Measurements from ENCODE around the gene CEACAM21.

Gene CEACAM21

DNA sequence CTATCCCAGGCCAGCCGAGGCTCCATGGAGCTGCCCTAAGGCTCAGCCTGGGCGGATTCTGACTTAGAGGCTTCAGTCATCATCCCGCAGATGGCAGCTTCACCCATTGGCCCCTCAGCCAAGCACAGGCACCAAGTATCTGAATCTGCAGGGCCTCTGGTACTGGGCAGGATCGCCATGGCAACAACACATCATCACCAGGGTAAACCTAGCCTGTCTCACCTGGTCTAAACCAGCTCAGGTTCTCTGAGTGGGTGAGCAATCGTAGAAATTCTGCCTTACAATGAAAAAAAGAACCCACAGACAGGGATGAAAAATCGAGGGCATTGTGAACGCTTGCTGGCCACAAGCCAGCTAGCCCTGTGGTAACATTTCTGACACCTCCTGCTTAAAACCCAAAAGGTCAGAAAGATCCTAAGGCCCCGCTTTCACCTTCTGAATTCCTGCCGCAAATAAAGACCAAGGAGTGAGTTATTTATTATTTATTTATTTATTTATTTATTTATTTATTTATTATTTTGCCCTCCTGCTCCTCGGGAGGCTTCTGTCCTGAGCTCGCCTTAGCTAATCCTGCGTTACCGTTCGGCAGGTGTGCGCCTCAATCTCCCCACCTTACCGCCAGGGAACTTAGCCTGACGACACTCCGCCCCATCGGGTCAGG is 12.0 kb upstream of the CEACAM21 start:
- no peak overlapping the region for H3K4me2 ChIP-seq (ENCODE audit: low read length, poor library complexity, severe bottlenecking)
- H3K4me1 ChIP-seq (ENCODE audit: control insufficient read depth, insufficient read depth, low read depth, low read length) = peaks cover 4% of the 10 kb centered on the region
- no peak overlapping the region for H3K23ac ChIP-seq (ENCODE audit: low read length in 2 of 2)
- no peak overlapping the region for H2AFZ ChIP-seq (ENCODE audit: low read depth, low read length)
- WGBS = 72% methylated on average over 17 of the region's 19 CpGs
- H2BK5ac ChIP-seq (ENCODE audit: low read depth, low read length, poor library complexity, severe bottlenecking) = no peak overlapping the region
- no peak overlapping the region for H3K4me3 ChIP-seq (ENCODE audit: insufficient read depth in 1 of 2, low read depth in 1 of 2, low read length in 2 of 2)
- H3K4ac ChIP-seq (ENCODE audit: low read depth in 1 of 2, low read length in 2 of 2) = no peak overlapping the region
- no peaks in the 10 kb centered on the region for H3K36me3 ChIP-seq (ENCODE audit: control insufficient read depth in 1 of 2, insufficient read depth in 2 of 2, low read depth in 1 of 2, low read length in 2 of 2)
- H4K91ac ChIP-seq (ENCODE audit: low read length) = no peak overlapping the region
- H4K8ac ChIP-seq (ENCODE audit: low read length) = peak overlapping the region; percentile 47
- no peak overlapping the region for H3K18ac ChIP-seq (ENCODE audit: low read depth in 1 of 2, low read length in 2 of 2)
- H3K9ac ChIP-seq (ENCODE audit: low read length) = no peak overlapping the region
- H3K9me3 ChIP-seq (ENCODE audit: control insufficient read depth, low read length) = no peaks in the 10 kb centered on the region
- H2BK120ac ChIP-seq (ENCODE audit: low read depth, low read length) = no peak overlapping the region
- no peak overlapping the region for H3K27ac ChIP-seq (ENCODE audit: low read length, poor library complexity, severe bottlenecking)
- H3K79me1 ChIP-seq (replicated peaks; ENCODE audit: low read length, poor library complexity, severe bottlenecking) = no peaks in the 10 kb centered on the region
- H2AK5ac ChIP-seq (ENCODE audit: low read length, severe bottlenecking) = no peak overlapping the region
- H2BK12ac ChIP-seq (ENCODE audit: low read length in 2 of 2) = no peak overlapping the region
- peaks cover 34 to 90% of the 10 kb centered on the region in 2 experiments for H3K27me3 ChIP-seq (ENCODE audit: control insufficient read depth in 1 of 2, insufficient read depth in 1 of 2, low read length in 2 of 2)
- H3K14ac ChIP-seq (ENCODE audit: low read length in 2 of 2) = no peak overlapping the region
- DNase-seq = no peak
- H2BK15ac ChIP-seq (ENCODE audit: low read depth, poor library complexity, severe bottlenecking) = peak overlapping the region; percentile 67

- Histone ChIP-seq H3K27ac (ENCODE audit: low read length, poor library complexity, severe bottlenecking) (no peak overlapping the region), H3K4ac (ENCODE audit: low read depth in 1 of 2, low read length in 2 of 2) (no peak overlapping the region), H3K9me3 (ENCODE audit: control insufficient read depth, low read length) (no peaks in the 10 kb centered on the region), H3K36me3 (ENCODE audit: control insufficient read depth in 1 of 2, insufficient read depth in 2 of 2, low read depth in 1 of 2, low read length in 2 of 2) (no peaks in the 10 kb centered on the region), H4K91ac (ENCODE audit: low read length) (no peak overlapping the region), H2AFZ (ENCODE audit: low read depth, low read length) (no peak overlapping the region), H2AK5ac (ENCODE audit: low read length, severe bottlenecking) (no peak overlapping the region), H2BK15ac (ENCODE audit: low read depth, poor library complexity, severe bottlenecking) (no peak overlapping the region), H3K18ac (ENCODE audit: low read depth in 1 of 2, low read length in 2 of 2) (no peak overlapping the region), H3K9ac (ENCODE audit: low read length) (no peak overlapping the region), H3K14ac (ENCODE audit: low read length in 2 of 2) (no peak overlapping the region), H3K79me1 (replicated peaks; ENCODE audit: low read length, poor library complexity, severe bottlenecking) (no peaks in the 10 kb centered on the region), H2BK120ac (ENCODE audit: low read depth, low read length) (no peak overlapping the region), H3K4me1 (ENCODE audit: control insufficient read depth, insufficient read depth, low read depth, low read length) (peaks cover 4% of the 10 kb centered on the region), H2BK12ac (ENCODE audit: low read length in 2 of 2) (no peak overlapping the region), H3K4me2 (ENCODE audit: low read length, poor library complexity, severe bottlenecking) (no peak overlapping the region), H3K27me3 (ENCODE audit: control insufficient read depth in 1 of 2, insufficient read depth in 1 of 2, low read length in 2 of 2) (peaks cover 40 to 90% of the 10 kb centered on the region in 2 experiments), H2BK5ac (ENCODE audit: low read depth, low read length, poor library complexity, severe bottlenecking) (no peak overlapping the region), H4K8ac (ENCODE audit: low read length) (no peak overlapping the region), H3K23ac (ENCODE audit: low read length in 2 of 2) (no peak overlapping the region), H3K4me3 (ENCODE audit: insufficient read depth in 1 of 2, low read depth in 1 of 2, low read length in 2 of 2) (no peak overlapping the region)
- 56% methylated on average over 57 of the region's 59 CpGs for WGBS
- DNase-seq = peak; percentile 2
These were observed 11.2 kb upstream of the CEACAM21 start for GRCh38 chr19:41564515-41565378.

- Histone ChIP-seq H3K27ac (ENCODE audit: low read length, poor library complexity, severe bottlenecking) (no peak overlapping the region), H3K4ac (ENCODE audit: low read depth in 1 of 2, low read length in 2 of 2) (no peak overlapping the region), H3K27me3 (ENCODE audit: control insufficient read depth in 1 of 2, insufficient read depth in 1 of 2, low read length in 2 of 2) (peaks cover 44 to 90% of the 10 kb centered on the region in 2 experiments), H2AK5ac (ENCODE audit: low read length, severe bottlenecking) (no peak overlapping the region), H2BK120ac (ENCODE audit: low read depth, low read length) (no peak overlapping the region), H2BK15ac (ENCODE audit: low read depth, poor library complexity, severe bottlenecking) (no peak overlapping the region), H2AFZ (ENCODE audit: low read depth, low read length) (no peak overlapping the region), H4K91ac (ENCODE audit: low read length) (no peak overlapping the region), H3K79me1 (replicated peaks; ENCODE audit: low read length, poor library complexity, severe bottlenecking) (no peaks in the 10 kb centered on the region), H3K9me3 (ENCODE audit: control insufficient read depth, low read length) (no peaks in the 10 kb centered on the region), H3K36me3 (ENCODE audit: control insufficient read depth in 1 of 2, insufficient read depth in 2 of 2, low read depth in 1 of 2, low read length in 2 of 2) (no peaks in the 10 kb centered on the region), H3K4me2 (ENCODE audit: low read length, poor library complexity, severe bottlenecking) (no peak overlapping the region), H3K4me3 (ENCODE audit: insufficient read depth in 1 of 2, low read depth in 1 of 2, low read length in 2 of 2) (no peak overlapping the region), H3K23ac (ENCODE audit: low read length in 2 of 2) (no peak overlapping the region), H3K14ac (ENCODE audit: low read length in 2 of 2) (no peak overlapping the region), H3K4me1 (ENCODE audit: control insufficient read depth, insufficient read depth, low read depth, low read length) (peaks cover 4% of the 10 kb centered on the region), H3K18ac (ENCODE audit: low read depth in 1 of 2, low read length in 2 of 2) (no peak overlapping the region), H4K8ac (ENCODE audit: low read length) (no peak overlapping the region), H2BK12ac (ENCODE audit: low read length in 2 of 2) (no peak overlapping the region), H2BK5ac (ENCODE audit: low read depth, low read length, poor library complexity, severe bottlenecking) (no peak overlapping the region), H3K9ac (ENCODE audit: low read length) (no peak overlapping the region)
- no peak for DNase-seq
- WGBS = 79% methylated on average over 5 of the region's 9 CpGs
These were observed 10.6 kb upstream of the CEACAM21 start for GRCh38 chr19:41565379-41565720.

DNA sequence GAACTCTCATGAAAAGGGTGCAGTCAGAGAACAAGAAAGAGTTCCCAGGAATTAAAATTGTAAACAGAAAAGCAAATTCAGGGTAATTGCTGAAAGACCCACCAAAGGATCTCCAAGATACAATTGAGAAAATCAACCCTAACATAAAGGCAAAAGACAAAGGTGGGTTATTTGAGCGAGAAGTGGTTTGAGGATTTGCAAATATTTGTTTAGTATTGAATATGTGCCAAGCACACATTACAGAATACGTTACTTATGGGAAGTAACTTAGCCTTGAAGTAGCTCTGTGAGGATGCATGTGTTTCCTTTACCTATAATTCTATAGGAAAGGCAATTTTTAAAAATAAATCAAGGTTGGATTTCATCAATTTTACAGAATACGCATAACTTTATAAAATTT is 10.0 kb upstream of the CEACAM21 start:
- no peak overlapping the region for H4K91ac ChIP-seq (ENCODE audit: low read length)
- DNase-seq = no peak
- H2BK120ac ChIP-seq (ENCODE audit: low read depth, low read length) = no peak overlapping the region
- peaks cover 46 to 91% of the 10 kb centered on the region in 2 experiments for H3K27me3 ChIP-seq (ENCODE audit: control insufficient read depth in 1 of 2, insufficient read depth in 1 of 2, low read length in 2 of 2)
- peaks cover 4% of the 10 kb centered on the region for H3K4me1 ChIP-seq (ENCODE audit: control insufficient read depth, insufficient read depth, low read depth, low read length)
- no peaks in the 10 kb centered on the region for H3K79me1 ChIP-seq (replicated peaks; ENCODE audit: low read length, poor library complexity, severe bottlenecking)
- WGBS = 73% methylated on average over 2 of the region's 3 CpGs
- no peak overlapping the region for H2BK5ac ChIP-seq (ENCODE audit: low read depth, low read length, poor library complexity, severe bottlenecking)
- no peak overlapping the region for H2BK12ac ChIP-seq (ENCODE audit: low read length in 2 of 2)
- H3K36me3 ChIP-seq (ENCODE audit: control insufficient read depth in 1 of 2, insufficient read depth in 2 of 2, low read depth in 1 of 2, low read length in 2 of 2) = no peaks in the 10 kb centered on the region
- H3K4ac ChIP-seq (ENCODE audit: low read depth in 1 of 2, low read length in 2 of 2) = no peak overlapping the region
- no peak overlapping the region for H3K9ac ChIP-seq (ENCODE audit: low read length)
- H2AFZ ChIP-seq (ENCODE audit: low read depth, low read length) = no peak overlapping the region
- H3K23ac ChIP-seq (ENCODE audit: low read length in 2 of 2) = no peak overlapping the region
- H2AK5ac ChIP-seq (ENCODE audit: low read length, severe bottlenecking) = no peak overlapping the region
- no peak overlapping the region for H3K14ac ChIP-seq (ENCODE audit: low read length in 2 of 2)
- no peaks in the 10 kb centered on the region for H3K9me3 ChIP-seq (ENCODE audit: control insufficient read depth, low read length)
- no peak overlapping the region for H3K4me2 ChIP-seq (ENCODE audit: low read length, poor library complexity, severe bottlenecking)
- H4K8ac ChIP-seq (ENCODE audit: low read length) = no peak overlapping the region
- H3K4me3 ChIP-seq (ENCODE audit: insufficient read depth in 1 of 2, low read depth in 1 of 2, low read length in 2 of 2) = no peak overlapping the region
- H3K18ac ChIP-seq (ENCODE audit: low read depth in 1 of 2, low read length in 2 of 2) = no peak overlapping the region
- no peak overlapping the region for H3K27ac ChIP-seq (ENCODE audit: low read length, poor library complexity, severe bottlenecking)
- no peak overlapping the region for H2BK15ac ChIP-seq (ENCODE audit: low read depth, poor library complexity, severe bottlenecking)

Measured in mesenchymal stem cell (in vitro differentiated cells and primary cell).